Activated B cell treated with CpG ODN at 0.5 μM for 24 hours (primary cell): ENCODE measurements around the gene RXRA. TPM values are rescaled to one million over a fixed set of nuclear protein-coding genes. Genes with fewer than 3 reads are reported as not detected.

ENCODE experiments used
- ATAC-seq: fragments of 200-7000 bp; cut with Tn5 transposase; one replicate; pipeline ENCODE4 v1.10.0; 2021; ENCODE audit warnings: low read depth, mild to moderate bottlenecking, moderate library complexity
- CTCF ChIA-PET: fragments of 350-600 bp; sonication (Branson Sonifier 250); formaldehyde crosslinking; loops from one replicate; lab custom pipeline; 2021; ENCODE audit warnings: antibody characterized with exemption; lab: Charles Lee
- POLR2A ChIA-PET: fragments of 350-600 bp; sonication (Branson Sonifier 250); formaldehyde crosslinking; loops from one replicate; lab custom pipeline; 2021; ENCODE audit warnings: antibody characterized with exemption; lab: Charles Lee
- DNase-seq: peaks from one replicate; pipeline ENCODE4 v3.0.0; 2022
- H3K27ac Mint-ChIP-seq: one replicate; pipeline ENCODE4 v1.8.0; 2020; ENCODE audit warnings: mixed read lengths
- H3K27me3 Mint-ChIP-seq: one replicate; pipeline ENCODE4 v1.8.0; 2021; ENCODE audit warnings: mixed read lengths
- H3K36me3 Mint-ChIP-seq: one replicate; pipeline ENCODE4 v1.8.0; 2021; ENCODE audit warnings: low read depth, mixed read lengths
- H3K4me1 Mint-ChIP-seq: one replicate; pipeline ENCODE4 v1.8.0; 2021; ENCODE audit warnings: mixed read lengths
- H3K4me3 Mint-ChIP-seq: one replicate; pipeline ENCODE4 v1.8.0; 2020; ENCODE audit warnings: mild to moderate bottlenecking, mixed read lengths
- H3K9me3 Mint-ChIP-seq: one replicate; pipeline ENCODE4 v1.8.0; 2020; ENCODE audit warnings: mixed read lengths
- CTCF ChIP-seq: fragments of 200-600 bp; IDR thresholded peaks from one replicate; pipeline ENCODE4 v1.8.0; 2022; ENCODE audit warnings: antibody characterized with exemption, mild to moderate bottlenecking
- intact Hi-C: fragments of 100-400 bp; cut with micrococcal nuclease; formaldehyde crosslinking; loops from one replicate; pipeline ENCODE4 v1.15.1; 2024
- total RNA-seq: library from RNA; stranded (reverse); gene quantifications from 2 replicates; pipeline ENCODE4 v1.2.3, GENCODE V29; 2022

The RXRA gene
- total RNA-seq, 1 donor from 2014 or later: 5.0 TPM

- H3K4me1 Mint-ChIP-seq: peaks cover 18% of the 10 kb centered on the region
- no peaks in the 10 kb centered on the region for H3K9me3 Mint-ChIP-seq
- no peak overlapping the region for H3K27ac Mint-ChIP-seq
- H3K27me3 Mint-ChIP-seq: peaks cover 21% of the 10 kb centered on the region
- POLR2A ChIA-PET: interaction anchor here (1.0 to 2.2 kb wide), 4 partner anchors 46 to 278 kb away, joined by 3 to 10 read pairs (median 6); partner anchors contain the start of gene RNU6ATAC
- no peak for ATAC-seq
- H3K36me3 Mint-ChIP-seq: no peaks in the 10 kb centered on the region
- no peak for DNase-seq
- no peak overlapping the region for H3K4me3 Mint-ChIP-seq
- CTCF ChIA-PET: interaction anchor here (1.0 to 2.8 kb wide), 10 partner anchors 51 to 278 kb away, joined by 3 to 56 read pairs (median 6); partner anchors contain the start of gene RNU6ATAC
- TF ChIP-seq CTCF: no peak
- intact Hi-C loops: loop anchor here (1.0 to 10.0 kb wide), 7 partner anchors 36 to 415 kb away; partner anchors contain the start of genes BRD3OS and RXRA
Observed at GRCh38 chr9:134442486-134443173, 116.4 kb downstream of the RXRA start.

DNA sequence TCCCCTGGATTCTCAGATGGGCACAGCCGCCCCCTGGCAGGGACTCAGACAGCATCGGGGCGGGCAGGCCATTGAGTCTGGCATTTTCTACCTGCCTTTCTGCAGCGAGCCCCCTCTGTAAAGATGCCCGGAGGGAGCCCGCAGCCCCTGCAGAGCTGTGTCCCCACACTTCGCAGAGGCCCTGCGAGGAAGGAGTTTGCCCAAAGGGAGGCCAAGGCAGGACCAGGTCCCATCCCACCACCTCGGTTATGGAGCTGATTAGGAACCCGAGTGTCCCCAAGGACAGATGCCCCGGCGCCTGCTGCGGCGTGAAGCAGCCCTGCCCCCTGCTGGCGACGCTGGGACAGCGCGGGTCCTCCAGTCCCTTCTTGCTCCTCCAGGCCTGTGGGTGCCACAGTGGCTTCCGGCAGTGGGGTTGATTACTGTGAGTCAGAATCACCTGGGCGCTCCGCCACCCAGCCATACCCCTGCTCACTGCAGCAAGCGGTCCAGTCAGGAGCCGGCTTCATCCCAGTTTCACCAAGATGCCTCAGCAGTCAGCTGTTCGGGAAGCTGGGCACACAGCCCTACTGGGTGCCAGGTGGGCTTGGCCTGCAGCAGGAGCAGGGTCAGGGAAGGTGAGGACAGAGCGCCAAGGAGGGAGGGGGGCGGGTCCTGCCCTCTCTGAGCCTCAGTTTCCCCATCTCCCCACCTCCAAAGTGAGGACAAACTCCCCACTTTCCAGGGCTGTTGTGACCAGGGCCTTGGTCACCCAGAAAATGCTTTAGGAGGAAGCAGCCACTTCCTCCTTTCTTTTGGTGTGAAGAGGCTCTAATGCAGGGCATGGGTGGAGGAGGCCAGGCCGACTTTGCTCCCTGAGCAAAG, 117.2 kb downstream of the RXRA start:
- ATAC-seq: peak; percentile 99

GRCh38 chr9:134444038-134444315, 117.7 kb downstream of the RXRA start:
- intact Hi-C loops: loop anchor here (5.0 to 10.0 kb wide), 2 partner anchors 119 to 417 kb away; partner anchors contain the start of genes BRD3OS and RXRA
- no peaks in the 10 kb centered on the region for H3K36me3 Mint-ChIP-seq
- ATAC-seq (no peak), DNase-seq (no peak)
- POLR2A ChIA-PET: interaction anchor here (1.3 to 2.2 kb wide), 3 partner anchors 47 to 279 kb away, joined by 3 to 10 read pairs (median 7); partner anchors contain the start of gene RNU6ATAC
- CTCF ChIA-PET: interaction anchor here (1.0 to 2.8 kb wide), 6 partner anchors 48 to 279 kb away, joined by 3 to 56 read pairs (median 8); partner anchors contain the start of gene RNU6ATAC
- H3K9me3 Mint-ChIP-seq: no peaks in the 10 kb centered on the region
- peaks cover 21% of the 10 kb centered on the region for H3K27me3 Mint-ChIP-seq
- TF ChIP-seq CTCF: no peak
- H3K27ac Mint-ChIP-seq: no peak overlapping the region
- peaks cover 18% of the 10 kb centered on the region for H3K4me1 Mint-ChIP-seq
- H3K4me3 Mint-ChIP-seq: no peak overlapping the region

More for the DNA sequence above, 117.2 kb downstream of the RXRA start:
- DNase-seq: peak; percentile 73
- ChIA-PET CTCF (interaction anchor here (1.0 to 2.8 kb wide), 11 partner anchors 47 to 278 kb away, joined by 3 to 56 read pairs (median 5); partner anchors contain the start of gene RNU6ATAC), POLR2A (interaction anchor here (1.0 to 2.2 kb wide), 4 partner anchors 47 to 279 kb away, joined by 3 to 10 read pairs (median 6); partner anchors contain the start of gene RNU6ATAC)
- Mint-ChIP-seq H3K4me3 (peak overlapping the region; percentile 19), H3K4me1 (peaks cover 18% of the 10 kb centered on the region), H3K27ac (peak overlapping the region; percentile 31), H3K36me3 (no peaks in the 10 kb centered on the region), H3K27me3 (peaks cover 21% of the 10 kb centered on the region), H3K9me3 (no peaks in the 10 kb centered on the region)
- intact Hi-C loops: loop anchor here (1.0 to 10.0 kb wide), 7 partner anchors 37 to 416 kb away; partner anchors contain the start of genes BRD3OS and RXRA
- TF ChIP-seq CTCF: peak; percentile 86

DNA sequence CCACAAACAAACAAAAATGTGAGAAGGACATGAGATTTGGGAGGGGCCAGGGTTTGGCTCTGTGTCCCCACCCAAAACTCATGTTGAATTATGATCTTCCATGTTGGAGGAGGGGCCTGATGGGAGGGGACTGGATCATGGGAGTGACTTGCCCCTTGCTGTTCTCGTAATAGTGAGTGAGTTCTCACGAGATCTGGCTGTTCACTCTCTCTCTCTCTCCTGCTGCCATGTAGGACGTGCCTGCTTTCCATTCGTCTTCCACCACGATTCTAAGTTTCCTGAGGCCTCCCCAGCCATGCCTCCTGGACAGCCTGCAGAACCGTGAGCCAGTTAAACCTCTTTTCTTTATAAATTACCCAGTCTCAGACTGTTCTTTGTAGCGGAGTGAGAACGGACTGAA, 118.7 kb downstream of the RXRA start:
- intact Hi-C loops: loop anchor here (5.0 to 10.0 kb wide), 2 partner anchors 120 to 418 kb away; partner anchors contain the start of genes BRD3OS and RXRA
- DNase-seq (no peak), ATAC-seq (no peak)
- H3K27ac Mint-ChIP-seq: no peak overlapping the region
- no peak for TF ChIP-seq CTCF
- H3K4me1 Mint-ChIP-seq: peaks cover 22% of the 10 kb centered on the region
- H3K9me3 Mint-ChIP-seq: peaks cover 3% of the 10 kb centered on the region
- no peaks in the 10 kb centered on the region for H3K36me3 Mint-ChIP-seq
- peaks cover 16% of the 10 kb centered on the region for H3K27me3 Mint-ChIP-seq
- H3K4me3 Mint-ChIP-seq: no peak overlapping the region
- ChIA-PET CTCF (no interaction called here), POLR2A (no interaction called here)
